Measurements from ENCODE around the gene COMMD8.

COMMD8 gene

DNA sequence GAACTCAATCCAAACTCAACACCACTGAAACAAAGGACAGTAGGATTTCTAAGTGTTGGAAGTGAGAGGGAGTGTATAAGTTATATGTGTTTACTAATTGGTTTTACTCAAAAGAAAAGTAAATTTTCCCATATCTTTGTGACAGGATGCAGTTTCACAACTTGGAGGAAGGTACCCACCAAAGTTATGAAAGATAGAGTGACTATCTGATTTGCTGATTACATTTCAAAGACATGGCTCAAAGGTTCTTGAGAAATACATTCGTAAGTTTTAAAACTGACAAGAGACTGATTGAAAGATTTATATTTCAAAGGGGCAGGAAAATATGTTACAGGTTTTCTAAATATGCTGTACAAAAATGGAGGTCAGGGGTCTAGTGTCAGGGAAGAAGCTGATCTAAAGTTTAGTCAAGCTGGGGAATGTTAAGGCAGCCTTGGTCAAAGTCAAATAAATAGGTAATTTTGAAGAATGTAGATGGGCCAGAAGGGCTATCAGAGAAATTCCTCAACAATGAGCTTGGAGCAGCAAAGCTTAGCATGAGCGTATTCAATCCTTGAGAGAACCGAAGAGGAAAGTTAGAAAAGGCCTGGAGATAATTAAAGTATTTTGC, 9.7 kb upstream of the COMMD8 start:
- no peak for DNase-seq (ENCODE audit: low read depth in 2 of 3, low spot score in 1 of 3)

DNA sequence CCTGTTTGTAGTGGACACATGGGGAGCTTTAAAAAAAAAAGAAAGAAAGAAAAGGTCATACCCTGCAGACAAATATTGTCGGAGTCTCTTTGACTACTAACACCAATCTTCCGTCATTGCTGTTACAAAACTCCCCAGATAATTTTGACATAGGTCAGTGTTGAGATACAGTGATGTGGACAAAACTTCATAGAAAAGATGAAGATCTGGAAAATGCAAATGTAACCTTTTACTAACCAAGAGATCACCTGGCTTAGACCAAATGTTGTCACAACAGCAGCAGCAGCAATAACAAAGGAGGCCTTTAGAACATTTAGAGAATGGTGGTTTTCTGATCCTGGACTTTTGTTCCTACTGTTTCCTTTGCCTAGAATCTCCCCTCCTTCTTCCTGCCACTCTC, 8.1 kb upstream of the COMMD8 start:
- no peak for DNase-seq (ENCODE audit: low read depth in 2 of 3, low spot score in 1 of 3)

DNA sequence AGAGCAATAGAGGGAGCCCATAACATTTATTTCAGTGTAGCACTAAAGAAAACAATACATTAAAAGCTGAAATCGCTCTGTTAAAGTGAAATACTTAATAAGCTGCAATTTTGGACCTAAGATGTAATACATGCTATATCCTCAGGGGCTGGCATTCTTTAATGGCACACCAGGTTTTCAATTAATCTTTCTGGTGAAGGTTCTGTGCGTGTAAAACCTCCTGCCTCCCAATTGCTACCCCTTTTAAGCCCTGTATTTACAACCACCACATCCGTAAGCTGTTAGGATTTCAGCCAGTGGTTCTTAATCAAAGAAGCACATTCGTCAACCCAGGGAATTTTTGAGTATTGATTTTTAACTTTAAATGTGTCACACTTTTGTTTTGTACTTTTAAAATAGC, 7.6 kb upstream of the COMMD8 start:
- no peak for DNase-seq (ENCODE audit: low read depth in 2 of 3, low spot score in 1 of 3)

DNA sequence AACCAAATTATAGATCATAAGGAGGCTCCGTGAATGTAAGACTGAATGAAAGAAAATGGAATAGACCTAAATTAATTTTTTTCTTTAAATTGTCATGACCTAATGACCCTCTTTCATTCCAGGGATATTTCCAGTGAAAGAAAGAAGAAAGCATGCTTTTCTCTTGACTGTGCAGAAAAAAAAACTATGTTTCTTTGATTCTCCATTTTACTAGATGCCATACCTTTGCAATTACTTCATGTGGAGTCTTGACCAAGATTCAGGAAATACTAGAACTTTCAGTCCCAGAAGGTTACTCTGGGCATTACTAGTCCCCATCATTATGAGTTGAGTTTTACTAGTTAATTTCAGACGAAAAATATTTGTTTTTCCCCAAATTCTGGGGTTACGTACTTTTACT, 6.4 kb upstream of the COMMD8 start:
- DNase-seq (ENCODE audit: low read depth in 2 of 3, low spot score in 1 of 3): no peak

DNA sequence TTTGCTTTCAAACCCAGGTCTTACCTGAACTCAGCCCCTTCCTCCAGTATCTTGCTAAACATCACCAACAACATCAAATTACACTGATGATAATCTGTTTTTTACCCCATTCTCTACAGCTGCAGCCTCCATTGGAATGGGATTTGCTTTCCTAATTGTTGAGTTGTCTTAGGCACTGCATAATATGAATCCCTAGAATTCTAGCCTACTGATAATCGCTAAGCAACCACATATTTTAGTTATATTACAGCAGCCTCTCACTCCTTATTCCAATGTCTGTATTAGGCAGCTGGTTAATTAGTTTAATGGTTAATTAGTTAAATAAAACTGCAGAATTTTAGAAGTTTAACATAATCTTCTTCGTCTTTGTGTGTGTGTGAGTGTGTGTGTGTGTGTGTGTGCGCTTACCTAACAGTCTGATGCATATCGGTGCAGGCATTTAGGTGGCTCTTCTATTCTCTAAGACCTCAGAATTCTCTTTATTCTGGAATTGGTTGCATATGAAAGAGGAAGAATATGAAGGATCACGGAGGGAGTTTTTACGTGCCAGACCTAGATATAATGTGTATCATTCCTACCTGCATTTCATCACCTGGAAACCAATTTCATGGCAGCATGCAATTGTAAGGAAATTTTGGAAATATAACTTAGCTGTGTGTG, 5.3 kb upstream of the COMMD8 start:
- no peak for DNase-seq (ENCODE audit: low read depth in 2 of 3, low spot score in 1 of 3)

DNA sequence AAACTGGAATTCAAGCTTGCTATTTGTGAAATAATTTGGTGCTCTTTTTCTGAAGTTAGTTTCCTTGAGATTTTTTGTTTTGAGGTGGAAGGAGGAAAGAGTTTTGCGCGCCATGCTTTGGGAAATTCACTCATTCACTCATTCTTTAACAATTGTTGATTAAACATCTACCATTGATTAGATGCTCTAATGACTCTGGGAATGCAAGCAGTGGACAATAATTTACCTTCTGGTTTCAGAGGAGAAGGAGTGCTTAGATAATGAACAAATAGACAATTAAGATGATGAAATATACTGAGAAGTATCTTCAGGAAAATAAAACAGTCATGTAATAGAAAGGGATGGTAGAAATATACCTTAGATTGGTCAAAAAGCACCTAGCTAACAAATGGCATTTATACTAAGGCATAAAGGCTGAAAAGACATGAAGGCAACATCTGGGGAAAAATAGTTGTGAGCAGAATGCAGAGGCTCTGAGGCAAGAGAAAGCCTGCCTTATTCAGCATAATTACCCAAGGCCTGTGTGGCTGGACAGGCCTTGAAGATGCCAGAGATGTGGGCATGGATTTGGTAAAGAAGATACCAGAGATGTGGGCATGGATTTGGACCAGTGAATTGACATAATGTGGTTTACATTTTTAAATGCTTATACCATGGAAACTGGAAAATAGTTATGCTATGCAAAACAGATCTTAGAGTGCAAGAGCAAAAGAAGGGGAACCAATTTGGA, 2.7 kb upstream of the COMMD8 start:
- DNase-seq (ENCODE audit: low read depth in 2 of 3, low spot score in 1 of 3): no peak

DNA sequence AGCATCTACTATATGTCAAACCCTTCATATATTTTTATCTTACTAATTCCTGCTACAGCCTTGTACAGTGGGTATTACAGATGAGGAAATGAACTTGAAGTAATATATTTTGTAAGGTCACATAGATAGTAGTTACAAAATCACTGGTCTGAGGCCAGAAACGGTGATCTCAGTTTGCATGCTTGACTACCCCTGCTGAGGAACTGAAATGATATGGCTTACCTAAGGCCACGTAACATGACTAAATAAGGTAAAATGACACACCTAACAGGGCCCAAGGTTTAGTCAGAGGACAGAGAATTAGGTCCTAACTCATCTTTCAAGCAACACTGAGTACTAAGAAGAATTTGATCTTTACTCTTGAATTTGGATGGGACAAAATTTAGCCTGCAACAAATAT, 1.5 kb upstream of the COMMD8 start:
- DNase-seq (ENCODE audit: low read depth in 2 of 3, low spot score in 1 of 3): no peak

DNA sequence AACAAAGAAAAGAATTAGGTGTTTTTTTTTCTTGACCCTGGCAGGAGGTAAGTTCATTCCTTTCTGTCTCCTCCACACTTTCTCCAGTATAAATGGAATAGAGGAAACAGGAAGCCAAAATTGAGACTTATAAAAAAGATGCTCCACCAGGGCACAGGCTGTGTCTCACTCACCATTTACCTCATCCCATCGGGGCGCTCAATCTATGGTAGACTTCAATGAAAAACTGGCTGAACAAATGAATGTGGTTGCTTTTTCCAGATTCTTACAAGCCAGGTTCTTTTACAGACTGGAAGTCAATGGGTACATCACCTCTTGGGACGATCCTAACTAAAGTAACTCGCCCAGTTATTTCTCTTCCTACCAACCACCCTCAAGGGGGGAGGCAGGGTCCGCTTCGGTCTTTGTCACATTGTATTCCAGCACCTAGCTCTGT, 685 bp downstream of the COMMD8 start:
- DNase-seq (ENCODE audit: low read depth in 2 of 3, low spot score in 1 of 3): no peak

DNA sequence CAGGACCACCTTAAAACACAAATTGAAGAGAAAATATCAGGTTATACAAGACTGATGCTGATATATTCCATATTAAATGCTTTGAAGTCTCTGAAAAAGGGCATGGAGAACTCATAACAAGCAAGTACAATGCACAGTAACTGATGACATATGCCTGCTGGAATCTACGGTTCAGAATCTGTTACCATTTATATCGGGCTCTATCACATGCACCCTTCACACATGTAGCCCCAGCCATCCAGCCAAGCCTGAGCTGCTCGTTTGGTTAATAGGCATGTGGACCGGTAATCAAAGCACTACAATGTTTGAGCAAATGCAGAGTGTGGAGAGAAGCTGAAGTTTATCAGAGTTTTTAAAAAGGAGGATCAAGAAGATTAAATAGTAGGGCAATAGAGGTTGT, 11.8 kb downstream of the COMMD8 start:
- no peak for DNase-seq (ENCODE audit: low read depth in 2 of 3, low spot score in 1 of 3)

DNA sequence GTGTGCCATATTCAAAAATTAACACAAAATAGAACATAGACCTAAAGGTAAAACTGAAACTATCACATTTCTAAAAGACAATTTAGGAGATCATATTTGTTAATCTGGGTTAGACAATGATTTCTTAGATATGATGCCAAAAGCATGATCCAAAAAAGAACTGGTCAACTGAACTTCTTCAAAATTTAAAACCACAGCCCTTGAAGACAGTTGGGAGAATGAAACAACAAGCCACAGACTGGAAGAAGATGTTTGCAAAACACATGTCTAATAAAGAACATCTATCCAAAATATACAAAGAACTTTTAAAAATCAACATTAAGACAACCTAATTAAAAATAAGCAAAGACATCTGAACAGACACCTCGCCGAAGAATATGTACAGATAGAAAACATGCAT, 19.5 kb downstream of the COMMD8 start:
- no peak for DNase-seq (ENCODE audit: low read depth in 2 of 3, low spot score in 1 of 3)

DNA sequence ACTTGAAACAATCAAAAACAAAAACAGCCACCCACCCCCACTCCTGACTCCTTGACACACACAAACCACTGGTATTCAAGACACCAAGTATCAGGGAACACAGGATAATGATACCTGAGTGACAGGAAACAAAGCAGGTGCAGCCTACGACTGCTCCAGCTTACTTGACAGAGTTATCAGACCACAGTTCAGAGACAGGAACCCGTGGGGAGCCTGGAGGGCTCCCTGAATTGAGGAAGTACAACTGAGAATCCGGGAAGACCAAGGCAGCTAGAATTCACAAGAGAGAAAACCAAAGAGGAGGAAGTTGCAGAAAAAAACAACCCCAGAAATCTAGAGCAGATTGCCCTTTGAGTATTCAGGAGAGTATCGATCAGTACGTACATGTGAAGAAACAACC, 20.5 kb downstream of the COMMD8 start:
- no peak for DNase-seq (ENCODE audit: low read depth in 2 of 3, low spot score in 1 of 3)

DNA sequence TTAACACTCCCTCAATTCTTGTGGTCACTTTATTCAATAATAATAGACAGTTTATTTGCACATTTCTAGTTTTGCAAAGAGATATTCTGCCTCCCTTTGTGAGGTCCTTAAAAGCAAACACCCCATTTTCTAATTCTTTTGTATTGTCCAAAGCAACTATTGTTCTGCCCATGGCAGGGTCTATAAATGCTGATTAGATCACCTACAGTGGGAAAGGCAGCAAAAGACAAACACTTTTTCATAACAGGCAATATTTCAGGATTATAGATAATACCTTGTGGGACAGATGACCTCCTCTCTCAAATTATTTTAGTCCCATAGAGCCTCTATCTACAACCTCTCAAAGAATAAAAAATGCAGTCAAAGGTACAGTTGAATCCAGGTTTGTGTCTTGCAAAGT, 28.6 kb downstream of the COMMD8 start:
- no peak for DNase-seq (ENCODE audit: low read depth in 2 of 3, low spot score in 1 of 3)

DNA sequence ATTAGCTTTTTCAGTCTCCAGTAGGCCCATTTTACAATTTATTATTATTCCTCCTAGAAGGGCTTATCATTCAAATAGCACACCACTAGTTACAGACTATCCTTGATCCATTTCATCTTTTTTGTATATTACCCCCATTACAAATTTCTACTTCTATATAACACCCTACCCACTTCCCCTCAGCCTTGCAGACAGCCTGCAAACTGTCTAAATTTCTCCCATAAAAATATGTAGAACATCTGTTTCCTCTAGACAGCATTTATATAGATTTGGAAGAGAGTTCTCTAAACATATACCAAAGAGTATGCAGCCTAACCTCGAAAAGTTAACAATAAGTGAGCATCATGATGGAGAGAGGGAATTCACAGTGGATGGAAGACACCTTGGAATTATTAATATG, 30.8 kb downstream of the COMMD8 start:
- DNase-seq (ENCODE audit: low read depth in 2 of 3, low spot score in 1 of 3): no peak

DNA sequence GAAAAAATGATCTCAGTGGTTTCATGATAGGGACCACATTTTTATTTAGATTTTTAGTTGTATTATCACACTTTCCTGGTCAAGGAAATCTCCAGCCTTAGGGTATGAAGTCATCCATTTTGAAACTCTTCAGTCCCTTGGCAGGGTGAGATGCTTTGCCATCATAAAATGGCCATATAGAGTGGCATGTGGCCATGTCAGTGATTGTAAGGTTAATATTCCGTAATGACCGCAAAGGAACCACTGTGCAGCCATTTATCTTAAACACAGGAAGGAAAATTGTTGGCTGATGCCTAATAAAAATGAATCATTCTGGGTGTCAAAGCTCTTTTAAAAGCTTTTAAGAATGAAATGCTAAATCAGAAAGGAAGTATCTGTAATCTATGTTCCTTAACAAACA, 35.6 kb downstream of the COMMD8 start:
- no peak for DNase-seq (ENCODE audit: low read depth in 2 of 3, low spot score in 1 of 3)

DNA sequence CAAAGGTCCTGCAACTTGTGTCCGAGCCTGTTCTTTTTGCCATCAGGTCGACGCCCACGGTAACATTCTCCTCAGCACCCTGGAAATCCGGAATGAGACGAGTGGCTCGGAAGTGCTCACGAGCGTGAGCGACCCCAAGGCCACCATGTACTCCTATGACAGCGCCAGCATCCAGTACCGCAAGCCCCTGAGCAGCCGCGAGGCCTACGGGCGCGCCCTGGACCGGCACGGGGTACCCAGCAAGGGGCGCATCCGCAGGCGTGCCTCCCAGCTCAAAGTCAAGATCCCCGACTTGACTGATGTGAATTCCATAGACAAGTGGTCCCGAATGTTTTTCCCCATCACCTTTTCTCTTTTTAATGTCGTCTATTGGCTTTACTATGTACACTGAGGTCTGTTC, 37.9 kb downstream of the COMMD8 start:
- no peak for DNase-seq (ENCODE audit: low read depth in 2 of 3, low spot score in 1 of 3)

DNA sequence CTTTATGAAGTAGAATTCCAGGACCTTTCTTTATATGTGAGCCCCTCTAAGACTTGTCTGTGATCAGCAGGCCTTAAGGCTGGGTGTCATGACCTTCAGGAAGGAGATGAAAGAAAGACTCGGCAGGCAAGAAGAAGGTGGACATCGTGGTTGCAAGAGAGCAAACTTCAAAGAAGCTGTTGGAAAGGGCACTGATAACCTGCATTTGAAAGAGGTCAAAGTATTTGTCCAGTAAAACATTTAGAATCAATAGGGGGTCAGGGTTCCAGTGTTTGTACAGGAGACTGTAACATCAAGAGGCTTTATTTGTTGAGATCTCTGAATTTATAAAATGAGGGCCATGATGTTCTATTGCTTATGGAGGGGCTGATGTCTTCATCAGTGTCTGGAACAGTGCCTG, 44.2 kb downstream of the COMMD8 start:
- no peak for DNase-seq (ENCODE audit: low read depth in 2 of 3, low spot score in 1 of 3)

DNA sequence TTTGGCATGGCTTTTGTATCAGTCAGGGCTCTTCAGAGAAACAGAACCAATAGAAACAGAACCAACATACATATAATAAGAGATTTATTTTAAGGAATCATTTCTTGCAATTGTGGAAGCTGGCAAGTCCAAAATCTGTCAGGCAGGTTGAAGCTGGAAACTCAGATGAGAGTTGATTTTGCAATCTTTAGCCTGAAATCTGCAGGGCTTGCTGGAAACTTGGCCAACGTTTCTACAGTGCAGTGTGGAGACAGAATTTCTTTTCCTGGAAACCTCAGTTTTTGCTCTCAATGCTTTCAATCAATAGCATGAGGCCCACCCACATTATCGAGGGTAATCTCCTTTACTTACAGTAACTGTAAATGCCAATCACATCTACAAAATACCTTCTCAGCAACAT, 45.4 kb downstream of the COMMD8 start:
- no peak for DNase-seq (ENCODE audit: low read depth in 2 of 3, low spot score in 1 of 3)

DNA sequence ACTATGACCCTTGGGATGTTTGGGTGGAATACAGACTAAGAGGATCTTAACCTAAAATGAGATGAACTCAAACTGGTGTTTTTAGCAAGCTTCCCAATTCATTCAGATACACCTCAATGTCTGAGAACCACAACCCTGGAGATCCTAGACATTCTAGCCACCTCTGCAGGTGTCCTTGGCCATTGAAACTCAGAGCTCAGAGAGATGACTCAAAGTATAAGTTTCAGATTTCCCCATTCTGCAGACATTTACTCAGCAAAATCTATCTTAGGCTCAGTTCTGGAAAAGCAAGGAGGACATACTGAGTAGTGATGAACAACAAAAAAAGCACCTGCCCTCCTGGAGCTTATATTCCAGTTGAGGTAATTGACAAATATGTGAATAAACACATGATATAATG, 47.8 kb downstream of the COMMD8 start:
- no peak for DNase-seq (ENCODE audit: low read depth in 2 of 3, low spot score in 1 of 3)

DNA sequence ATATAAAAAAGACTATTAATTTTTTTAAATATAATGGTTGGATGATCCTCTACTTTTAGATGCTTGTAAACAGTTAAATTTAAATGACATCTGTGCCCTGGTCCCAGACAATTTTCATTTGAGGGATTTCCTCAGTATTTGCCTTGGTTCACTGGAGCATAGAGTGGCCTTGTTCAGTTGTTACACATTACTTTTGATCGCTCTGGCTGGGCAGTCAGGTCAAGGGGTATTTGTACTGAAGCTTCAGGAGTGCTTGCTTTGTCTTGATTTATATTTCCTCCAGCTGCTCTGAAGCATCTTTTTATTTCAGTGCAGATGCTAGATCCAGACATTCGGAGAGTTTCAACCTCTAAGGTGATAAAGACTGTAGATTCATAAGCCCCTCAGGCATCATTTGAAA, 50.0 kb downstream of the COMMD8 start:
- no peak for DNase-seq (ENCODE audit: low read depth in 2 of 3, low spot score in 1 of 3)

DNA sequence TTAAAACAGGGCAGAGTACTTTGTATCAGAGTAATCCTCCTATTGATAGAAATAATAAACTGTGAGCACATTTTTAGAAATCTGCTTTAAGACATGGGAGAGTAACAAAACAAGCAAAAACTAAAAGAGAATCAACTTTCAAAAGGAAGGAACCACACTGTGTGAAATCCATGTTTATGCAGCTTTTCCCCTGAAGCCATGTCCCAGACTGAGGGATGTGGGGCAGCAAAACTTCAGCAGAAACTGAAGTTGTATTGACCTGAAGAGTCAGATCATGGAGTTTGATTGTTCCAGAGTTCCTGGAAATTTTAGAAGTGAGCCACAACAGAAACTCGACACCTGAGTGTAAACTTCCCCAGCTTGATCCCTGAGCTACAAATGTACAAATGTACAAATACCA, 53.2 kb downstream of the COMMD8 start:
- no peak for DNase-seq (ENCODE audit: low read depth in 2 of 3, low spot score in 1 of 3)

DNA sequence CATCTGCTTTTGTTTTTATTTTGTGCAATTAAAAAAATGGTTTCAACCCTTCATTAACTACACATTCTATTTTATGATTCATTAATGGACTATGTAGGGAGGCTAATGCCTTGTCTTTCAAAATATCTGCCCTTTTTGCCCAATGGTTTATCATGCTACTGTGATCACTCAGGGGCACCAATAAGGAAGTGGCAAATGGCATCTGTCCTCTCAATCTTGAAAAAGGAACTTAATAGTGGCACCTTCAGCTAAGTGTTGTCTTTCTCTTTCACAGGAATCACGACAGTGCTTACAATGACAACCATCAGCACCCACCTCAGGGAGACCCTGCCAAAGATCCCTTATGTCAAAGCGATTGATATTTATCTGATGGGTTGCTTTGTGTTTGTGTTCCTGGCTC, 57.1 kb downstream of the COMMD8 start:
- DNase-seq (ENCODE audit: low read depth in 2 of 3, low spot score in 1 of 3): no peak

All from stimulated activated CD4-positive, alpha-beta T cell treated with anti-CD3 and anti-CD28 coated beads, Interleukin-12 subunit alpha, Interleukin-12 subunit beta, amount 100 ng/mL, for 48 hours (primary cell).